OCI-M2 (cell line): ENCODE measurements around the gene DIS3L2.
"Not testable (repeated sequence)": the region's sequence is repeated elsewhere in the genome, so short reads cannot be mapped to it uniquely, and the experiment has no call there.

ENCODE experiments used
- DNase-seq: peaks from one replicate; lab custom pipeline; 2025; ENCODE audit not compliant: unreplicated experiment; lab: John Stamatoyannopoulos, UW

The DIS3L2 gene

GRCh38 chr2:232162187-232162586 is 200.7 kb downstream of the DIS3L2 start:
- DNase-seq = no peak

GRCh38 chr2:232170396-232170795 is 208.9 kb downstream of the DIS3L2 start:
- DNase-seq = no peak

GRCh38 chr2:232174662-232175061 is 213.1 kb downstream of the DIS3L2 start:
- DNase-seq = no peak

- not testable (repeated sequence) for DNase-seq
Observed at GRCh38 chr2:232176587-232176986, 215.1 kb downstream of the DIS3L2 start.

GRCh38 chr2:232183279-232183678 is 221.8 kb downstream of the DIS3L2 start:
- DNase-seq = no peak

GRCh38 chr2:232184346-232184745 is 222.8 kb downstream of the DIS3L2 start:
- DNase-seq = no peak

- DNase-seq = no peak
Observed at GRCh38 chr2:232190796-232191195, 229.3 kb downstream of the DIS3L2 start.

GRCh38 chr2:232195487-232195886 is 234.0 kb downstream of the DIS3L2 start:
- DNase-seq = no peak

GRCh38 chr2:232196802-232197201 is 235.3 kb downstream of the DIS3L2 start:
- DNase-seq = no peak

- DNase-seq = no peak
Observed at GRCh38 chr2:232200195-232200594, 238.7 kb downstream of the DIS3L2 start.

- no peak for DNase-seq
Observed at GRCh38 chr2:232203166-232203891, 241.8 kb downstream of the DIS3L2 start.

- no peak for DNase-seq
Observed at GRCh38 chr2:232203936-232204335, 242.4 kb downstream of the DIS3L2 start.

- no peak for DNase-seq
Observed at GRCh38 chr2:232204457-232204931, 243.0 kb downstream of the DIS3L2 start.

GRCh38 chr2:232207174-232207573 is 245.7 kb downstream of the DIS3L2 start:
- no peak for DNase-seq

GRCh38 chr2:232210306-232210705 is 248.8 kb downstream of the DIS3L2 start:
- DNase-seq = no peak

- no peak for DNase-seq
Observed at GRCh38 chr2:232211743-232212686, 250.5 kb downstream of the DIS3L2 start.

GRCh38 chr2:232213176-232213575 is 251.7 kb downstream of the DIS3L2 start:
- DNase-seq = no peak

GRCh38 chr2:232214053-232214452 is 252.5 kb downstream of the DIS3L2 start:
- no peak for DNase-seq

- no peak for DNase-seq
Observed at GRCh38 chr2:232216028-232216427, 254.5 kb downstream of the DIS3L2 start.

GRCh38 chr2:232218778-232219495 is 257.4 kb downstream of the DIS3L2 start:
- DNase-seq = no peak

GRCh38 chr2:232219496-232219870 is 258.0 kb downstream of the DIS3L2 start:
- no peak for DNase-seq
